Kidney (tissue), 14 donors: ENCODE measurements around the gene TMEM204. TPM values are rescaled to one million over a fixed set of nuclear protein-coding genes. Genes with fewer than 3 reads are reported as not detected.
A peak's percentile ranks its signal among the peaks of the same experiment; 100 is the strongest.

Experiments
- DNase-seq, 5 donors: peaks; one replicate each; pipeline ENCODE4 v3.0.0-alpha.2; 2013 to 2020
- FAIRE-seq: peaks from 2 replicates; lab custom pipeline; 2012; peaks lifted over from hg19 to GRCh38; lab: Jason Lieb, UNC
- H3K27ac ChIP-seq, 2 donors: one replicate each; pipeline ENCODE4 v1.7.0; 2013; ENCODE audit warnings: low read depth in 2 of 2, low read length in 2 of 2, inconsistent platforms in 1 of 2
- H3K27me3 ChIP-seq: one replicate; pipeline ENCODE4 v1.7.1; 2013; ENCODE audit warnings: low read length, inconsistent platforms; ENCODE audit not compliant: control insufficient read depth, insufficient read depth
- H3K36me3 ChIP-seq, 3 donors: one replicate each; pipeline versions ENCODE4 v1.7.0 to v1.7.1; 2013; ENCODE audit warnings: low read length in 3 of 3, control low read depth in 1 of 3, inconsistent platforms in 1 of 3; ENCODE audit not compliant: insufficient read depth in 3 of 3, control insufficient read depth in 2 of 3
- H3K4me1 ChIP-seq, 3 donors: one replicate each; pipeline versions ENCODE4 v1.7.0 to v1.7.1; 2013; ENCODE audit warnings: low read length in 3 of 3, inconsistent platforms in 1 of 3, low read depth in 1 of 3; ENCODE audit not compliant: control insufficient read depth in 2 of 3, insufficient read depth in 2 of 3
- H3K4me3 ChIP-seq, 3 donors: one replicate each; pipeline versions ENCODE4 v1.7.0 to v1.8.1; 2013; ENCODE audit warnings: low read length in 3 of 3, control low read depth in 1 of 3, inconsistent platforms in 1 of 3
- H3K9ac ChIP-seq, 3 donors: one replicate each; pipeline versions ENCODE4 v1.7.0 to v1.7.1; 2013; ENCODE audit warnings: low read length in 3 of 3, control low read depth in 1 of 3, inconsistent platforms in 1 of 3
- H3K9me3 ChIP-seq, 3 donors: one replicate each; pipeline versions ENCODE4 v1.7.0 to v1.7.1; 2013; ENCODE audit warnings: low read length in 3 of 3, control low read depth in 1 of 3, inconsistent platforms in 1 of 3; ENCODE audit not compliant: control insufficient read depth in 2 of 3, insufficient read depth in 1 of 3
- intact Hi-C: fragments of 100-400 bp; cut with DNase I; formaldehyde crosslinking; loops from one replicate; pipeline ENCODE4 v1.11.1; 2022
- polyA plus RNA-seq: library from polyadenylated mRNA; stranded (reverse); fragments of 350-450 nt; fragmentation: Illumina TruSeq; extraction: RNeasy Lipid Tissue Mini Kit (QIAGEN cat#74804); gene quantifications from one replicate; pipeline ENCODE4 v1.2.3, GENCODE V29; 2014; ENCODE audit warnings: low read depth, low replicate concordance; ENCODE audit not compliant: insufficient read depth
- total RNA-seq: library from RNA; stranded (reverse); fragmentation: NEBNext Ultra II Directional; extraction: Animal tissue kit (Norgen Biotek cat#: 25700); gene quantifications from one replicate; pipeline ENCODE4 v1.2.1, GENCODE V29; 2021
- TF ChIP-seq, protein P1 (sequence below): IDR thresholded peaks from 3 replicates; pipeline ENCODE4 v1.5.1; 2012; ENCODE audit warnings: mild to moderate bottlenecking, moderate library complexity, borderline replicate concordance; ENCODE audit not compliant: insufficient read depth; ENCODE audit errors: extremely low read depth
- donor health status: control.
- donor health status: control.
- donor health status: control.
- donor health status: control.
- donor health status: control.
- donor health status: DM: yes; HTN: yes; CAD: no.
- donor health status: Normal renal cell carcinoma (clear cell type).

The TMEM204 gene
- total and polyA plus RNA-seq, 2 donors from 2014 or later: 40.9 to 49.5 TPM

DNA sequence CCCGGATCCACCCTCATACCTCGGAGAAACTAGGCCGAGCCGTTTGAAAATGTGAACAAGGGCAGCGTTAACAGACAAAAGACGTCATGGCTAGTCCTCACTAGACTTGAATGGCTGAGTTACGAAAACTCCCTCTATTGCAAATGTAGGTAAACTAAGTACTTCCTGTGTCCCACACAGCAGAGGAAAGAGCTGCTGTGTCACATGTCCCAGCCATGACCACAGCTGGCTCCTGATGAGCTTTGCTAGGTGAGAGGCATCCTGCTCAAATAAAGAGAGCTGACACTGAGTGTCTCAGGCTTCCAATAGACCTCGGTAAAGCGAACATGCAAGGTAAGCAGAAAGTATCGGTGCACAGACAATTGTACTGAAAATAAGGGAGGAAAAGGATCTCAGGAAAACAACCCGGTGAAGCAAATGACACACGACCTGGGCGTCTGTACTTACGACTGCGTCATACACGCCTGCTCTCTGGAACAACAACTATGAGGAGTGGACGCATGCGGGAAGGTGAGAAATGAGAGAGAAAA, 26.0 kb downstream of the TMEM204 start:
- no peak overlapping the region for H3K27ac ChIP-seq
- H3K9ac ChIP-seq: no peak overlapping the region
- H3K4me3 ChIP-seq: no peak overlapping the region
- no peaks in the 10 kb centered on the region for H3K27me3 ChIP-seq
- H3K9me3 ChIP-seq: no peaks in the 10 kb centered on the region
- FAIRE-seq: no peak
- peaks cover 0 to 6% (median 0%) of the 10 kb centered on the region in 3 donors for H3K4me1 ChIP-seq
- no peak for DNase-seq
- intact Hi-C loops: no loop called here
- TF ChIP-seq, protein P1, sequence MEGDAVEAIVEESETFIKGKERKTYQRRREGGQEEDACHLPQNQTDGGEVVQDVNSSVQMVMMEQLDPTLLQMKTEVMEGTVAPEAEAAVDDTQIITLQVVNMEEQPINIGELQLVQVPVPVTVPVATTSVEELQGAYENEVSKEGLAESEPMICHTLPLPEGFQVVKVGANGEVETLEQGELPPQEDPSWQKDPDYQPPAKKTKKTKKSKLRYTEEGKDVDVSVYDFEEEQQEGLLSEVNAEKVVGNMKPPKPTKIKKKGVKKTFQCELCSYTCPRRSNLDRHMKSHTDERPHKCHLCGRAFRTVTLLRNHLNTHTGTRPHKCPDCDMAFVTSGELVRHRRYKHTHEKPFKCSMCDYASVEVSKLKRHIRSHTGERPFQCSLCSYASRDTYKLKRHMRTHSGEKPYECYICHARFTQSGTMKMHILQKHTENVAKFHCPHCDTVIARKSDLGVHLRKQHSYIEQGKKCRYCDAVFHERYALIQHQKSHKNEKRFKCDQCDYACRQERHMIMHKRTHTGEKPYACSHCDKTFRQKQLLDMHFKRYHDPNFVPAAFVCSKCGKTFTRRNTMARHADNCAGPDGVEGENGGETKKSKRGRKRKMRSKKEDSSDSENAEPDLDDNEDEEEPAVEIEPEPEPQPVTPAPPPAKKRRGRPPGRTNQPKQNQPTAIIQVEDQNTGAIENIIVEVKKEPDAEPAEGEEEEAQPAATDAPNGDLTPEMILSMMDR: no peak
- H3K36me3 ChIP-seq: peaks cover 0 to 35% (median 34%) of the 10 kb centered on the region in 3 donors

DNA sequence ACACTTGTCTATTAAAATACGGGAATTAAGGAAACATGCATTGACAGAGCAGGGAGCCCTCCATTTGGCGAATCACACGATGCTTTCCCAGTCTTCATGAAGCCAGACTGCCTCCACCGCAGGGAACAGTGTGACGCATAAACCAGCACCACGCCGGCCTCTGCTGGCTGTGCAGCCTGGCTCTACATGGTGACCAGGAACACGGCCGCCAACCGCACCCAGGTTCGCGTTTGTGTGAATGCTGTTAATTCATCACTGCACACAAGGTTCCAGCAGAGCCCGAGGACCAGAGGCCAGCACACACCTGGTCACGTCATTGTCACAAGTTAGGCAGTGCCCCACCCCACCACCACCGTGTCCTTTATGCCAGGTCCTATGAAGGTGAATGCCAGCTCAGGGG, 26.7 kb downstream of the TMEM204 start:
- TF ChIP-seq, protein P1: no peak
- peak in 1 of 5 donors; percentile 75 for DNase-seq
- Histone ChIP-seq H3K9me3 (no peaks in the 10 kb centered on the region), H3K4me1 (peaks cover 0 to 6% (median 0%) of the 10 kb centered on the region in 3 donors), H3K9ac (no peak overlapping the region), H3K27ac (no peak overlapping the region), H3K27me3 (no peaks in the 10 kb centered on the region), H3K36me3 (peaks cover 0 to 30% (median 27%) of the 10 kb centered on the region in 3 donors), H3K4me3 (no peak overlapping the region)
- intact Hi-C loops: no loop called here
- no peak for FAIRE-seq

DNA sequence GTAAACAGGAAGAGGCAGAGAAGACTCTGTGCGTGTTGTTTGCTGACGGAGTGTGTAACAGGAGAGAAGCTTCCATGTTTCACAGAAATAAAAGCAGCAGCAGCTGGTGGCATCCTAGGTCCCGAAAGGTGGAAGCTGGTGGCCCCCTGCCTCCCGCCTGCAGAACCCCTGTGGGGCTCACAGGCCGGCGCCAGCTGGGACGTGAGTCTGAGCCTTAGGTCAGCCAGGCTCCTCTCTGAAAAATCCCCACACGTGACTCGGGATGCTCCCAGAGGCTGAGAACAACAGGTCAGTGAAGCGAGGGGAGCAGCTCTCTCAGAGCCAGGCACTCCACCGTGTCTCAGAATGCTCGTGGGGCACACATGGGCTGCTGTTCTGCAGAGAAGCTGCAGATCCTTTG, 27.4 kb downstream of the TMEM204 start:
- H3K4me3 ChIP-seq: no peak overlapping the region
- H3K4me1 ChIP-seq: peaks cover 0 to 6% (median 0%) of the 10 kb centered on the region in 3 donors
- FAIRE-seq (no peak), DNase-seq (no peak)
- intact Hi-C loops: no loop called here
- no peak overlapping the region for H3K9ac ChIP-seq
- H3K27ac ChIP-seq: no peak overlapping the region
- peaks cover 0 to 27% (median 25%) of the 10 kb centered on the region in 3 donors for H3K36me3 ChIP-seq
- H3K9me3 ChIP-seq: no peaks in the 10 kb centered on the region
- no peaks in the 10 kb centered on the region for H3K27me3 ChIP-seq
- TF ChIP-seq, protein P1: no peak

DNA sequence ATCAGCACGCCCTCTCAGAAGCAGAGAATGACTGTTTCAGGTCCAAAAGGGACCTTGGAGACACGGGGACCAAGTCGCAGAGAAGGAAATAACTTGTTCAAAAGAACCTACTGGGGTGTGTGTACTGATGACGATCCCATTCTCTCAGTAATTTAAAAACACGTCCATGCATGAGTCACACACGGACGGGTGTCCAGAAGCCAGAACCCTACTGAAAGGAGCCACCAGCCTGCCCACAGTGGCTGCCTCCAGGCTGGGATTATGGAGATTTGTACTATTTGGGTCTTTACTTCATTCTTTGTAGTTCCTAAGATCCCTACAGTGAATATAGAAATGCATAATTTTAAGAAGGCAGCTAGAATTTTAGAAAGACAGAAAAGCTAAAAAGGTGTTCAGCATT, 27.8 kb downstream of the TMEM204 start:
- Histone ChIP-seq H3K9ac (no peak overlapping the region), H3K27ac (no peak overlapping the region), H3K4me1 (peaks cover 0 to 6% (median 0%) of the 10 kb centered on the region in 3 donors), H3K4me3 (no peak overlapping the region), H3K27me3 (no peaks in the 10 kb centered on the region), H3K9me3 (no peaks in the 10 kb centered on the region), H3K36me3 (peaks cover 0 to 27% (median 25%) of the 10 kb centered on the region in 3 donors)
- intact Hi-C loops: no loop called here
- TF ChIP-seq, protein P1: no peak
- no peak for DNase-seq
- FAIRE-seq: no peak
